Activated CD4-positive, CD25-positive, alpha-beta regulatory T cell (primary cell): Measurements from ENCODE around the gene KRT74.

Experiments used
- DNase-seq, 4 experiments: peaks; one replicate each; lab custom pipeline; 2025; lab: John Stamatoyannopoulos, UW

The KRT74 gene

GRCh38 chr12:52537101-52537500, 36.5 kb downstream of the KRT74 start:
- DNase-seq = no peak

- no peak for DNase-seq
These were observed 38.1 kb downstream of the KRT74 start for GRCh38 chr12:52535574-52535973.

- DNase-seq = no peak
These were observed 39.2 kb downstream of the KRT74 start for GRCh38 chr12:52534482-52534881.

- no peak for DNase-seq
These were observed 39.8 kb downstream of the KRT74 start for GRCh38 chr12:52533686-52534470.

- no peak for DNase-seq
These were observed 41.0 kb downstream of the KRT74 start for GRCh38 chr12:52532636-52533035.

GRCh38 chr12:52531566-52532300, 41.9 kb downstream of the KRT74 start:
- DNase-seq = no peak

- DNase-seq = no peak
These were observed 42.7 kb downstream of the KRT74 start for GRCh38 chr12:52530905-52531304.

GRCh38 chr12:52530366-52530765, 43.3 kb downstream of the KRT74 start:
- no peak for DNase-seq

GRCh38 chr12:52529846-52530245, 43.8 kb downstream of the KRT74 start:
- DNase-seq = no peak

- no peak for DNase-seq
These were observed 44.2 kb downstream of the KRT74 start for GRCh38 chr12:52529417-52529816.

GRCh38 chr12:52528641-52529143, 45.0 kb downstream of the KRT74 start:
- DNase-seq = no peak

- no peak for DNase-seq
These were observed 46.4 kb downstream of the KRT74 start for GRCh38 chr12:52527121-52527800.

GRCh38 chr12:52526511-52526951, 47.1 kb downstream of the KRT74 start:
- no peak for DNase-seq

GRCh38 chr12:52525661-52526499, 47.8 kb downstream of the KRT74 start:
- DNase-seq = no peak

GRCh38 chr12:52524898-52525591, 48.6 kb downstream of the KRT74 start:
- no peak for DNase-seq

- no peak for DNase-seq
These were observed 49.3 kb downstream of the KRT74 start for GRCh38 chr12:52524241-52524897.

GRCh38 chr12:52523824-52524223, 49.8 kb downstream of the KRT74 start:
- no peak for DNase-seq

- no peak for DNase-seq
These were observed 51.2 kb downstream of the KRT74 start for GRCh38 chr12:52522346-52523011.

- DNase-seq = no peak
These were observed 51.9 kb downstream of the KRT74 start for GRCh38 chr12:52521568-52522266.
